Measurements from ENCODE around the gene KIF26A.

Gene KIF26A

DNA sequence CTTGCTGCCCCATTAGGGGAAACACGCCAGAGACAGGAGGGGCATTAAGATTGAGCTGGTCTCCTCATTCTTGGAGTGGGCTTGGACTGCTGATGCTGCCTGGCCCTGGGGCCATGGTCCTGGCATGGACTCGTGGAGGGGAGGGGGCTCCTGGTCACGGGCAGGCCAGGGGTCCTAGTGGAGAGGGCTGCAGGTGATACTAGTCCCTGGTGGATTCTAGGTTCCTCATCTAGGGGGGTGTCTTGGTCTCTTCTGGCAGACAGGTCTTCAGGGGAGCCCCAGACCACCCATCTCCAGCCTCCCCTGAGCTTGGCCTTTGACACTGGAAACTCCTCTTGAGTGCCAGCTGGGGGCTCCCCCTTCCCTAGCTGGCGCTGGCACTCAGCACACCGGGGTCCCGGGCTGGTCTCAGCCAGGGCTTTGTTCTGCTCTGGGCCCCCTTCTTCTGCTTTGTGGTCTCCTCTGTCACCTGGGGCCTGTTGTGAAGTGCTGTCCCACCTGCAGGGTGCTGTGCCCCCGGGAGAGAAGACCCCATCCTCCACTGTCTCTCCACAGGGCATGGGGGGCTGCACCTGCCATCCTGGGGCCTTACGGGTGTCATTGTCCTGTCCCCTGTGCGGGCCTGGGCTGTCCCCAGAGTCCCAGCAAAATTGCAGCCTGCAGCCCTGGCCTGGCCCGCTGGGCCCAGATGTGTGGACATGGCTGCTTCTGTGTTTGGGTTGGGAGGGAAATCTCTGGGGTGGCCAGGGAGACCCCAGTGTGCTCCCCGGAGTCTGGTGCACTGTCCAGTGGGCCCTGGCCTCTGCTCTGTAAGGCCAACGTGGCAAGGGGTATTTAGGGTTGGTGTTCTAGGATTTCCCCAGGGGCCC lies 2.3 kb downstream of the KIF26A start:
- TF ChIP-seq EZH2 (IDR thresholded peaks at IDR 0.05; ENCODE audit: borderline replicate concordance, low read length): no peak
- TF ChIP-seq, protein P1, sequence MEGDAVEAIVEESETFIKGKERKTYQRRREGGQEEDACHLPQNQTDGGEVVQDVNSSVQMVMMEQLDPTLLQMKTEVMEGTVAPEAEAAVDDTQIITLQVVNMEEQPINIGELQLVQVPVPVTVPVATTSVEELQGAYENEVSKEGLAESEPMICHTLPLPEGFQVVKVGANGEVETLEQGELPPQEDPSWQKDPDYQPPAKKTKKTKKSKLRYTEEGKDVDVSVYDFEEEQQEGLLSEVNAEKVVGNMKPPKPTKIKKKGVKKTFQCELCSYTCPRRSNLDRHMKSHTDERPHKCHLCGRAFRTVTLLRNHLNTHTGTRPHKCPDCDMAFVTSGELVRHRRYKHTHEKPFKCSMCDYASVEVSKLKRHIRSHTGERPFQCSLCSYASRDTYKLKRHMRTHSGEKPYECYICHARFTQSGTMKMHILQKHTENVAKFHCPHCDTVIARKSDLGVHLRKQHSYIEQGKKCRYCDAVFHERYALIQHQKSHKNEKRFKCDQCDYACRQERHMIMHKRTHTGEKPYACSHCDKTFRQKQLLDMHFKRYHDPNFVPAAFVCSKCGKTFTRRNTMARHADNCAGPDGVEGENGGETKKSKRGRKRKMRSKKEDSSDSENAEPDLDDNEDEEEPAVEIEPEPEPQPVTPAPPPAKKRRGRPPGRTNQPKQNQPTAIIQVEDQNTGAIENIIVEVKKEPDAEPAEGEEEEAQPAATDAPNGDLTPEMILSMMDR (IDR thresholded peaks at IDR 0.05; ENCODE audit: low read length): no peak
- no peaks in the 10 kb centered on the region for H3K4me1 ChIP-seq (ENCODE audit: insufficient read depth, low read length, severe bottlenecking)
- H3K79me2 ChIP-seq (ENCODE audit: insufficient read depth, low read length): no peaks in the 10 kb centered on the region
- H3K36me3 ChIP-seq (ENCODE audit: insufficient read depth, low read length): no peaks in the 10 kb centered on the region
- no peak overlapping the region for H3K4me2 ChIP-seq (ENCODE audit: low read length)
- H3K9me3 ChIP-seq (ENCODE audit: low read length): no peaks in the 10 kb centered on the region
- peaks cover under 1% of the 10 kb centered on the region; the same call in 1 of the 2 replicates for H3K27me3 ChIP-seq (ENCODE audit: insufficient read depth, low read length)
- no peaks in the 10 kb centered on the region for H3F3A ChIP-seq (ENCODE audit: insufficient read depth, low read length)
- H3K4me3 ChIP-seq (ENCODE audit: low read depth, low read length, poor library complexity, severe bottlenecking): no peak overlapping the region
- H3K9me2 ChIP-seq (ENCODE audit: low read depth, low read length): no peaks in the 10 kb centered on the region
- no peak overlapping the region for H2AFZ ChIP-seq (ENCODE audit: low read length)
- H3K9ac ChIP-seq (ENCODE audit: low read length): no peak overlapping the region
- H3K27ac ChIP-seq (ENCODE audit: low read depth, low read length, poor library complexity, severe bottlenecking): no peak overlapping the region
- no peaks in the 10 kb centered on the region for H4K20me1 ChIP-seq (ENCODE audit: insufficient read depth, low read length)

DNA sequence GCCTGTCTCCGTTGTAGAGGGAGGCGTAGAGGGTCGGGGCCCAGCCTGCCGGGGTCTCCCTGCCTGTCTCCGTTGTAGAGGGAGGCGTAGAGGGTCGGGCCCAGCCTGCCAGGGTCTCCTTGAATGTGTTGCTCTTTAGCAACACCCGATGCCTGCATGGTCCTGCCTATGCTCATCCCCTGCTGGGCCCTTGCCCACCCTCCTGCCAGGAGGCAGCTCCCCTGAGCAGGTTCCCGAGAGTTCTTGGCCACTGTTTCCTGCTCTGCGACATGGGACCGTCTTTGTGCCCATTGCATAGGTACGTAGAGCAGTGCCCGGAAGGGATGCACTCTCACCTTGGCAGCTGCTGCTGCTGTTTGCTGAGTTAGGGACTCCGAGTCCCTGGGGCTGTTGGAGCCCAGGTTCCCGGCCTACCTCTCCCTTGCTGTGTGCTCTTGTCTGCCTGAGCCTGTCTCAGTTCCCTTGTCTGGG lies 3.3 kb downstream of the KIF26A start:
- H3F3A ChIP-seq (ENCODE audit: insufficient read depth, low read length): no peaks in the 10 kb centered on the region
- TF ChIP-seq, protein P1 (IDR thresholded peaks at IDR 0.05; ENCODE audit: low read length): no peak
- no peak for TF ChIP-seq EZH2 (IDR thresholded peaks at IDR 0.05; ENCODE audit: borderline replicate concordance, low read length)
- H3K4me3 ChIP-seq (ENCODE audit: low read depth, low read length, poor library complexity, severe bottlenecking): no peak overlapping the region
- no peaks in the 10 kb centered on the region for H4K20me1 ChIP-seq (ENCODE audit: insufficient read depth, low read length)
- no peak overlapping the region for H3K9ac ChIP-seq (ENCODE audit: low read length)
- no peak overlapping the region for H3K4me2 ChIP-seq (ENCODE audit: low read length)
- H3K27ac ChIP-seq (ENCODE audit: low read depth, low read length, poor library complexity, severe bottlenecking): no peak overlapping the region
- H3K79me2 ChIP-seq (ENCODE audit: insufficient read depth, low read length): no peaks in the 10 kb centered on the region
- peaks cover 10% of the 10 kb centered on the region; the same call in 1 of the 2 replicates for H3K27me3 ChIP-seq (ENCODE audit: insufficient read depth, low read length)
- no peaks in the 10 kb centered on the region for H3K9me3 ChIP-seq (ENCODE audit: low read length)
- H3K4me1 ChIP-seq (ENCODE audit: insufficient read depth, low read length, severe bottlenecking): no peaks in the 10 kb centered on the region
- H3K36me3 ChIP-seq (ENCODE audit: insufficient read depth, low read length): no peaks in the 10 kb centered on the region
- no peak overlapping the region for H2AFZ ChIP-seq (ENCODE audit: low read length)
- no peaks in the 10 kb centered on the region for H3K9me2 ChIP-seq (ENCODE audit: low read depth, low read length)

DNA sequence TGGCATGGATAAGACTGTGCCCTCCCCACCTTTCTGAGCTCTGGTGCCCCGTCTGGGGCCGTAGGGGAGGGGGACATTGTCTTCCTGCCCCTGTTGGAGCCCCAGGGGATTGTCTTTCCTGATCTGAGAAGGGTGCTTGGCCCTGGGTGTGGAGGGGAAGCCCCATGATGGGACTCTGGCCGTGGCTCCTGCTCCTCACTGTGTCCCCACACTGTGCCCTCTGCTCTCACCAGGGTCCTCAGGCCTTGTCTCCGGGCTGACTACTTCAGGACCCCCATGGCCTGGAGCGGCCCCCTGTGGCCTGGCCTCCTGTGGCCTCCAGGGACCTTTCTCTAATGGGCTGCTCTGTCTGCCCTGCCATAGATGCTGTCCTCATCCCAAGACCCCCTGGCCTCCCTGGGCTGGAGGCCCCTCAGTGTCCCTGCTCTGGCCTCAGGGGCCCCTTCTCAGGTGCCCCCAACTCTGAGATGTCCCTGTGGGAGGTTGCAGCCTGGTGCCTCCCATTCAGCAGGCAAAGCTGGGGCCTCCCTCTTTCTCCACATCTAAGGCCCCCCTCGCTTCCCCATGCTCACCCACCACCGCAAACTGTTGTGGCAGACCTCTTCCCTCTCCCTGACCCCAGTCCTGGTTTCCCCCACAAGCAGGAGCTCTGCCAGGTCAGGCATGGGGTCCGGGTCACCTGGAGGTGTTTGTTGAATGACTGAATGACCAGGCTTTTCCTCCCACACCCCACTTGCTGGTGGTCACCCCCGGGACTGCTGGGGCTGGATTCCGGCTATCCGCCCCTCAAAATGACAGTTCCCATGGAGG lies 4.0 kb downstream of the KIF26A start:
- peaks cover 10% of the 10 kb centered on the region; the same call in 1 of the 2 replicates for H3K27me3 ChIP-seq (ENCODE audit: insufficient read depth, low read length)
- H3K9me2 ChIP-seq (ENCODE audit: low read depth, low read length): no peaks in the 10 kb centered on the region
- H3F3A ChIP-seq (ENCODE audit: insufficient read depth, low read length): no peaks in the 10 kb centered on the region
- no peaks in the 10 kb centered on the region for H4K20me1 ChIP-seq (ENCODE audit: insufficient read depth, low read length)
- H3K36me3 ChIP-seq (ENCODE audit: insufficient read depth, low read length): no peaks in the 10 kb centered on the region
- H3K4me3 ChIP-seq (ENCODE audit: low read depth, low read length, poor library complexity, severe bottlenecking): no peak overlapping the region
- no peak overlapping the region for H2AFZ ChIP-seq (ENCODE audit: low read length)
- H3K9ac ChIP-seq (ENCODE audit: low read length): no peak overlapping the region
- H3K4me1 ChIP-seq (ENCODE audit: insufficient read depth, low read length, severe bottlenecking): no peaks in the 10 kb centered on the region
- TF ChIP-seq, protein P1 (IDR thresholded peaks at IDR 0.05; ENCODE audit: low read length): no peak
- TF ChIP-seq EZH2 (IDR thresholded peaks at IDR 0.05; ENCODE audit: borderline replicate concordance, low read length): no peak
- H3K9me3 ChIP-seq (ENCODE audit: low read length): no peaks in the 10 kb centered on the region
- H3K27ac ChIP-seq (ENCODE audit: low read depth, low read length, poor library complexity, severe bottlenecking): no peak overlapping the region
- no peak overlapping the region for H3K4me2 ChIP-seq (ENCODE audit: low read length)
- no peaks in the 10 kb centered on the region for H3K79me2 ChIP-seq (ENCODE audit: insufficient read depth, low read length)

Data from OCI-LY1 (cell line).